WERI-Rb-1 (cell line): ENCODE data around the gene PRR9.

ENCODE experiments used
- DNase-seq: peaks from one replicate; pipeline ENCODE4 v3.0.0-alpha.2; 2020
- H3K27ac ChIP-seq: fragments of 250-450 bp; sonication (Bioruptor Pico); 2 replicates; pipeline ENCODE4 v1.5.1; 2020; ENCODE audit warnings: mild to moderate bottlenecking, moderate library complexity
- H3K27me3 ChIP-seq: fragments of 250-450 bp; sonication (Bioruptor Pico); 2 replicates; pipeline ENCODE4 v1.5.1; 2021; ENCODE audit warnings: mild to moderate bottlenecking, low read depth, moderate library complexity; ENCODE audit not compliant: insufficient read depth, severe bottlenecking
- H3K36me3 ChIP-seq: fragments of 250-450 bp; sonication (Bioruptor Pico); 2 replicates; pipeline ENCODE4 v1.5.1; 2020; ENCODE audit warnings: mild to moderate bottlenecking, moderate library complexity
- H3K4me3 ChIP-seq: 2 replicates; pipeline ENCODE4 v1.5.1; 2011; ENCODE audit warnings: low read depth, mild to moderate bottlenecking, control low read depth, low read length
- H3K9me3 ChIP-seq: fragments of 250-450 bp; sonication (Bioruptor Pico); 2 replicates; pipeline ENCODE4 v1.5.1; 2021; ENCODE audit warnings: mild to moderate bottlenecking, moderate library complexity; ENCODE audit not compliant: severe bottlenecking
- CTCF ChIP-seq: IDR thresholded peaks from 2 replicates; pipeline ENCODE4 v1.5.1; 2011; ENCODE audit warnings: low read depth, mild to moderate bottlenecking, control low read depth, inconsistent platforms, low read length

PRR9 gene

GRCh38 chr1:153190373-153190772, 27.0 kb upstream of the PRR9 start:
- peaks cover 9% of the 10 kb centered on the region for H3K27me3 ChIP-seq
- no peak overlapping the region for H3K4me3 ChIP-seq
- TF ChIP-seq CTCF, result peak; percentile 94
- H3K36me3 ChIP-seq, result no peaks in the 10 kb centered on the region
- DNase-seq, result peak; percentile 63
- no peak overlapping the region for H3K27ac ChIP-seq
- H3K9me3 ChIP-seq, result peaks cover 7% of the 10 kb centered on the region

- Histone ChIP-seq H3K27ac (no peak overlapping the region), H3K36me3 (no peaks in the 10 kb centered on the region), H3K9me3 (no peaks in the 10 kb centered on the region), H3K4me3 (no peak overlapping the region), H3K27me3 (peaks cover 18% of the 10 kb centered on the region)
- peak; percentile 99 for TF ChIP-seq CTCF
- peak; percentile 91 for DNase-seq
These were observed 24.7 kb upstream of the PRR9 start for GRCh38 chr1:153192697-153193096.

GRCh38 chr1:153194331-153195050, 22.9 kb upstream of the PRR9 start:
- DNase-seq, result no peak
- Histone ChIP-seq H3K36me3 (no peaks in the 10 kb centered on the region), H3K9me3 (no peaks in the 10 kb centered on the region), H3K27ac (no peak overlapping the region), H3K27me3 (peaks cover 26% of the 10 kb centered on the region), H3K4me3 (no peak overlapping the region)
- TF ChIP-seq CTCF, result no peak

- TF ChIP-seq CTCF, result no peak
- H3K4me3 ChIP-seq, result no peak overlapping the region
These were observed 22.2 kb upstream of the PRR9 start for GRCh38 chr1:153195216-153195615.

GRCh38 chr1:153202006-153202405, 15.4 kb upstream of the PRR9 start:
- Histone ChIP-seq H3K4me3 (no peak overlapping the region), H3K36me3 (no peaks in the 10 kb centered on the region), H3K27ac (no peak overlapping the region), H3K9me3 (peaks cover 4% of the 10 kb centered on the region), H3K27me3 (peaks cover 25% of the 10 kb centered on the region)
- no peak for TF ChIP-seq CTCF
- no peak for DNase-seq

More at GRCh38 chr1:153195216-153195615, 22.2 kb upstream of the PRR9 start:
- DNase-seq, result no peak
- Histone ChIP-seq H3K9me3 (peaks cover 2% of the 10 kb centered on the region), H3K36me3 (no peaks in the 10 kb centered on the region), H3K27me3 (peaks cover 29% of the 10 kb centered on the region), H3K27ac (no peak overlapping the region)

- no peaks in the 10 kb centered on the region for H3K36me3 ChIP-seq
- H3K27ac ChIP-seq, result no peak within 1 kb of the TSS
- TF ChIP-seq CTCF, result no peak
- no peak for DNase-seq
- H3K4me3 ChIP-seq, result no peak within 1 kb of the TSS
- H3K9me3 ChIP-seq, result peaks cover 4% of the 10 kb centered on the region
- peaks cover 24% of the 10 kb centered on the region for H3K27me3 ChIP-seq
These were observed 14.3 kb upstream of the PRR9 start, which contains the start of gene LELP1 for GRCh38 chr1:153203130-153203529. Gene LELP1, plus strand, starts transcription at chr1:153203430. Its CDS starts 1,278 bp downstream, at chr1:153204708.
